Measurements from ENCODE around the gene CCDC187.

- TF ChIP-seq CTCF (optimal IDR thresholded peaks at IDR 0.05 in 1 of 3, IDR thresholded peaks at IDR 0.05 in 1 of 3, conservative IDR thresholded peaks at IDR 0.05 in 1 of 3; ENCODE audit: extremely low read depth in 1 of 3, insufficient read depth in 2 of 3, low read length in 3 of 3) (no peak), EZH2 (IDR thresholded peaks at IDR 0.05; ENCODE audit: low read length) (no peak)
These were observed 29.7 kb downstream of the CCDC187 start for GRCh38 chr9:136273921-136274785.
